ENCODE data around the gene KLK11. TPM values are rescaled to one million over a fixed set of nuclear protein-coding genes. Genes with fewer than 3 reads are reported as not detected.

Gene KLK11
- total and polyA plus RNA-seq, 10 of the 15 experiments (the other 5 are each of a cell fraction or from before 2014, with no cell fraction given), result not detected

Other genes with a start within 250 kb of the KLK11 start
Only the 7 nearest of the 19 such genes appear.
- gene KLK6, start 57.0 kb downstream of the KLK11 start, total RNA-seq (2014; rRNA removed), result not detected in 2 replicates
- gene KLK6, start 57.0 kb downstream of the KLK11 start, total RNA-seq (2014; rRNA removed; fragmentation: Illumina TruSeq; extraction: Trizol), result not detected in 2 replicates
- not detected in 2 replicates for gene KLK6, start 57.0 kb downstream of the KLK11 start, total RNA-seq (2021)
- gene KLK6, start 57.0 kb downstream of the KLK11 start, polyA plus RNA-seq (2011; rRNA removed), result not detected in 2 replicates
- not detected in 2 replicates for gene KLK6, start 57.0 kb downstream of the KLK11 start, polyA plus RNA-seq (2014; fragmentation: Illumina TruSeq; extraction: Trizol)
- not detected for gene KLK6, start 57.0 kb downstream of the KLK11 start, polyA plus RNA-seq (2014; fragmentation: Nextera tagmentation; extraction: Ambion mirVana)
- gene KLK6, start 57.0 kb downstream of the KLK11 start, polyA plus RNA-seq (2014; rRNA removed), result not detected in 2 replicates
- gene KLK6, start 57.0 kb downstream of the KLK11 start, polyA plus RNA-seq (2016; fragmentation: Nextera tagmentation; extraction: Ambion mirVana), result not detected
- gene KLK7, start 42.7 kb downstream of the KLK11 start, total RNA-seq (2014; rRNA removed), result not detected in 2 replicates
- not detected in 2 replicates for gene KLK7, start 42.7 kb downstream of the KLK11 start, total RNA-seq (2014; rRNA removed; fragmentation: Illumina TruSeq; extraction: Trizol)
- not detected in 2 replicates for gene KLK7, start 42.7 kb downstream of the KLK11 start, total RNA-seq (2021)
- gene KLK7, start 42.7 kb downstream of the KLK11 start, polyA plus RNA-seq (2011; rRNA removed), result not detected in 2 replicates
- not detected in 2 replicates for gene KLK7, start 42.7 kb downstream of the KLK11 start, polyA plus RNA-seq (2014; fragmentation: Illumina TruSeq; extraction: Trizol)
- gene KLK7, start 42.7 kb downstream of the KLK11 start, polyA plus RNA-seq (2014; fragmentation: Nextera tagmentation; extraction: Ambion mirVana), result not detected
- gene KLK7, start 42.7 kb downstream of the KLK11 start, polyA plus RNA-seq (2014; rRNA removed), result not detected in 2 replicates
- gene KLK7, start 42.7 kb downstream of the KLK11 start, polyA plus RNA-seq (2016; fragmentation: Nextera tagmentation; extraction: Ambion mirVana), result not detected
- gene KLK8, start 25.0 kb downstream of the KLK11 start, total RNA-seq (2014; rRNA removed), result not detected in 2 replicates
- gene KLK8, start 25.0 kb downstream of the KLK11 start, total RNA-seq (2014; rRNA removed; fragmentation: Illumina TruSeq; extraction: Trizol), result not detected in 2 replicates
- gene KLK8, start 25.0 kb downstream of the KLK11 start, total RNA-seq (2021), result not detected in 2 replicates
- not detected in 2 replicates for gene KLK8, start 25.0 kb downstream of the KLK11 start, polyA plus RNA-seq (2011; rRNA removed)
- not detected in 2 replicates for gene KLK8, start 25.0 kb downstream of the KLK11 start, polyA plus RNA-seq (2014; fragmentation: Illumina TruSeq; extraction: Trizol)
- gene KLK8, start 25.0 kb downstream of the KLK11 start, polyA plus RNA-seq (2014; fragmentation: Nextera tagmentation; extraction: Ambion mirVana), result not detected
- gene KLK8, start 25.0 kb downstream of the KLK11 start, polyA plus RNA-seq (2014; rRNA removed), result not detected in 2 replicates
- gene KLK8, start 25.0 kb downstream of the KLK11 start, polyA plus RNA-seq (2016; fragmentation: Nextera tagmentation; extraction: Ambion mirVana), result not detected
- gene KLK10, start 6.9 kb downstream of the KLK11 start, total RNA-seq (2014; rRNA removed), result not detected in 2 replicates
- not detected in 2 replicates for gene KLK10, start 6.9 kb downstream of the KLK11 start, total RNA-seq (2014; rRNA removed; fragmentation: Illumina TruSeq; extraction: Trizol)
- not detected in 2 replicates for gene KLK10, start 6.9 kb downstream of the KLK11 start, total RNA-seq (2021)
- gene KLK10, start 6.9 kb downstream of the KLK11 start, polyA plus RNA-seq (2011; rRNA removed), result not detected in 2 replicates
- not detected in 2 replicates for gene KLK10, start 6.9 kb downstream of the KLK11 start, polyA plus RNA-seq (2014; fragmentation: Illumina TruSeq; extraction: Trizol)
- gene KLK10, start 6.9 kb downstream of the KLK11 start, polyA plus RNA-seq (2014; fragmentation: Nextera tagmentation; extraction: Ambion mirVana), result not detected
- gene KLK10, start 6.9 kb downstream of the KLK11 start, polyA plus RNA-seq (2014; rRNA removed), result not detected in 2 replicates
- gene KLK10, start 6.9 kb downstream of the KLK11 start, polyA plus RNA-seq (2016; fragmentation: Nextera tagmentation; extraction: Ambion mirVana), result not detected
- gene KLK12, start 8.4 kb upstream of the KLK11 start, total RNA-seq (2014; rRNA removed), result not detected in 2 replicates
- gene KLK12, start 8.4 kb upstream of the KLK11 start, total RNA-seq (2014; rRNA removed; fragmentation: Illumina TruSeq; extraction: Trizol), result not detected in 2 replicates
- gene KLK12, start 8.4 kb upstream of the KLK11 start, total RNA-seq (2021), result not detected in 2 replicates
- not detected in 2 replicates for gene KLK12, start 8.4 kb upstream of the KLK11 start, polyA plus RNA-seq (2011; rRNA removed)
- not detected in 2 replicates for gene KLK12, start 8.4 kb upstream of the KLK11 start, polyA plus RNA-seq (2014; fragmentation: Illumina TruSeq; extraction: Trizol)
- gene KLK12, start 8.4 kb upstream of the KLK11 start, polyA plus RNA-seq (2014; fragmentation: Nextera tagmentation; extraction: Ambion mirVana), result not detected
- gene KLK12, start 8.4 kb upstream of the KLK11 start, polyA plus RNA-seq (2014; rRNA removed), result not detected in 2 replicates
- not detected for gene KLK12, start 8.4 kb upstream of the KLK11 start, polyA plus RNA-seq (2016; fragmentation: Nextera tagmentation; extraction: Ambion mirVana)
- not detected in 2 replicates for gene KLK13, start 38.5 kb upstream of the KLK11 start, total RNA-seq (2014; rRNA removed)
- gene KLK13, start 38.5 kb upstream of the KLK11 start, total RNA-seq (2014; rRNA removed; fragmentation: Illumina TruSeq; extraction: Trizol), result not detected in 2 replicates
- gene KLK13, start 38.5 kb upstream of the KLK11 start, total RNA-seq (2021), result not detected in 2 replicates
- not detected in 2 replicates for gene KLK13, start 38.5 kb upstream of the KLK11 start, polyA plus RNA-seq (2011; rRNA removed)
- gene KLK13, start 38.5 kb upstream of the KLK11 start, polyA plus RNA-seq (2014; fragmentation: Illumina TruSeq; extraction: Trizol), result not detected in 2 replicates
- not detected for gene KLK13, start 38.5 kb upstream of the KLK11 start, polyA plus RNA-seq (2014; fragmentation: Nextera tagmentation; extraction: Ambion mirVana)
- gene KLK13, start 38.5 kb upstream of the KLK11 start, polyA plus RNA-seq (2014; rRNA removed), result not detected in 2 replicates
- gene KLK13, start 38.5 kb upstream of the KLK11 start, polyA plus RNA-seq (2016; fragmentation: Nextera tagmentation; extraction: Ambion mirVana), result not detected
- gene KLK14, start 56.3 kb upstream of the KLK11 start, total RNA-seq (2014; rRNA removed), result not detected in 2 replicates
- not detected in 2 replicates for gene KLK14, start 56.3 kb upstream of the KLK11 start, total RNA-seq (2014; rRNA removed; fragmentation: Illumina TruSeq; extraction: Trizol)
- not detected in 2 replicates for gene KLK14, start 56.3 kb upstream of the KLK11 start, total RNA-seq (2021)
- not detected in 2 replicates for gene KLK14, start 56.3 kb upstream of the KLK11 start, polyA plus RNA-seq (2011; rRNA removed)
- gene KLK14, start 56.3 kb upstream of the KLK11 start, polyA plus RNA-seq (2014; fragmentation: Illumina TruSeq; extraction: Trizol), result not detected in 2 replicates
- not detected for gene KLK14, start 56.3 kb upstream of the KLK11 start, polyA plus RNA-seq (2014; fragmentation: Nextera tagmentation; extraction: Ambion mirVana)
- 0.10 TPM in 1 of 2 replicates, not detected in the other for gene KLK14, start 56.3 kb upstream of the KLK11 start, polyA plus RNA-seq (2014; rRNA removed)
- gene KLK14, start 56.3 kb upstream of the KLK11 start, polyA plus RNA-seq (2016; fragmentation: Nextera tagmentation; extraction: Ambion mirVana), result not detected